Fibroblast of villous mesenchyme (primary cell): ENCODE data around the gene YBX2. TPM values are rescaled to one million over a fixed set of nuclear protein-coding genes. Genes with fewer than 3 reads are reported as not detected.
A peak's percentile ranks its signal among the peaks of the same experiment; 100 is the strongest.

Experiments used
- DNase-seq: peaks from one replicate; pipeline ENCODE4 v3.0.0-alpha.2; 2010; ENCODE audit warnings: low read depth
- H3K4me3 ChIP-seq: 2 replicates; pipeline ENCODE4 v1.5.1; 2011; ENCODE audit warnings: low read depth, mild to moderate bottlenecking, low read length
- total RNA-seq: library from RNA; depleted of rRNA; stranded (reverse); fragments of >200 nt; gene quantifications from 2 replicates; pipeline ENCODE4 v1.2.3, GENCODE V29; 2012
- TF ChIP-seq, protein P1 (sequence below): IDR thresholded peaks from 2 replicates; pipeline ENCODE4 v1.5.1; 2012; ENCODE audit warnings: low read depth, mild to moderate bottlenecking, low read length; ENCODE audit not compliant: insufficient read depth

Gene YBX2
- total RNA-seq, 1 donor = not detected

- peak; percentile 94 for DNase-seq
- peak within 1 kb of the TSS; percentile 63 for H3K4me3 ChIP-seq
- TF ChIP-seq, protein P1, sequence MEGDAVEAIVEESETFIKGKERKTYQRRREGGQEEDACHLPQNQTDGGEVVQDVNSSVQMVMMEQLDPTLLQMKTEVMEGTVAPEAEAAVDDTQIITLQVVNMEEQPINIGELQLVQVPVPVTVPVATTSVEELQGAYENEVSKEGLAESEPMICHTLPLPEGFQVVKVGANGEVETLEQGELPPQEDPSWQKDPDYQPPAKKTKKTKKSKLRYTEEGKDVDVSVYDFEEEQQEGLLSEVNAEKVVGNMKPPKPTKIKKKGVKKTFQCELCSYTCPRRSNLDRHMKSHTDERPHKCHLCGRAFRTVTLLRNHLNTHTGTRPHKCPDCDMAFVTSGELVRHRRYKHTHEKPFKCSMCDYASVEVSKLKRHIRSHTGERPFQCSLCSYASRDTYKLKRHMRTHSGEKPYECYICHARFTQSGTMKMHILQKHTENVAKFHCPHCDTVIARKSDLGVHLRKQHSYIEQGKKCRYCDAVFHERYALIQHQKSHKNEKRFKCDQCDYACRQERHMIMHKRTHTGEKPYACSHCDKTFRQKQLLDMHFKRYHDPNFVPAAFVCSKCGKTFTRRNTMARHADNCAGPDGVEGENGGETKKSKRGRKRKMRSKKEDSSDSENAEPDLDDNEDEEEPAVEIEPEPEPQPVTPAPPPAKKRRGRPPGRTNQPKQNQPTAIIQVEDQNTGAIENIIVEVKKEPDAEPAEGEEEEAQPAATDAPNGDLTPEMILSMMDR = no peak
These were observed 13.1 kb downstream of the YBX2 start, which contains the start of gene SLC2A4 for GRCh38 chr17:7281074-7281952. TSS of gene SLC2A4 (plus strand) at chr17:7281718. CDS start at chr17:7281935, 217 bp downstream.

GRCh38 chr17:7280519-7281073 lies 13.8 kb downstream of the YBX2 start:
- TF ChIP-seq, protein P1 = peak; percentile 92
- H3K4me3 ChIP-seq = peak overlapping the region; percentile 50
- peak; percentile 78 for DNase-seq

GRCh38 chr17:7279448-7279847 lies 15.0 kb downstream of the YBX2 start:
- H3K4me3 ChIP-seq = no peak overlapping the region
- TF ChIP-seq, protein P1 = no peak
- DNase-seq = no peak

DNA sequence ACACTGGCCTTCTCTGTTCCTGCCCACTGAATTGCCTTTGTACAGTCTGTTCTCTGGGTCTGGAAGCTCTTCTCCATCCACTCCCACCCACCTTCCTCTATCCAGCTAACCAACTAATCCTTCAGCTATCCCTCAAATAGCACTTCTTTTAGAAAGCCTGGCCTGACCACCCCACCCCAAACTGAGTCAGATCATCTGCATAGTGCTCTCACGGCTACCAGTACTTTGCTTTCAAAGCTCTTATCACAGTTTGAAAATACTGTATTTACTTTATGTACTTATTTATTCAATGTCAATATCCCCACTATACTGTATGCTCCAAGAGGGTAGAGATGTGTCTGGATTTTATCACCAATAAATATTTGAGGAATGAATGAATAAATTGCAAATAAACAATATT lies 27.7 kb downstream of the YBX2 start:
- no peak for DNase-seq
- H3K4me3 ChIP-seq = no peak overlapping the region
- TF ChIP-seq, protein P1 = no peak

GRCh38 chr17:7263801-7264078 lies 30.7 kb downstream of the YBX2 start:
- no peak overlapping the region for H3K4me3 ChIP-seq
- TF ChIP-seq, protein P1 = no peak
- DNase-seq = no peak

- H3K4me3 ChIP-seq = peak overlapping the region; percentile 56
- no peak for DNase-seq
- TF ChIP-seq, protein P1 = no peak
These were observed 31.3 kb downstream of the YBX2 start for GRCh38 chr17:7262935-7263800.
